Activated CD8-positive, alpha-beta T cell treated with anti-CD3 and anti-CD28 coated beads, Interleukin-2, amount 10 ng/mL, durations not matched to agents 7 days and 5 days (primary cell): Measurements from ENCODE around the gene KCTD11. TPM values are rescaled to one million over a fixed set of nuclear protein-coding genes. Genes with fewer than 3 reads are reported as not detected.
A peak's percentile ranks its signal among the peaks of the same experiment; 100 is the strongest.

Experiments
- ATAC-seq: fragments of 150-1000 bp; cut with Tn5 transposase; one replicate; pipeline ENCODE4 v1.10.0; 2021; ENCODE audit warnings: moderate library complexity
- CTCF ChIA-PET: fragments of 350-600 bp; sonication (Branson Sonifier 250); formaldehyde crosslinking; loops from one replicate; lab custom pipeline; 2021; ENCODE audit warnings: antibody characterized with exemption; lab: Charles Lee
- POLR2A ChIA-PET: fragments of 350-600 bp; sonication (Branson Sonifier 250); formaldehyde crosslinking; loops from one replicate; lab custom pipeline; 2021; ENCODE audit warnings: antibody characterized with exemption; lab: Charles Lee
- DNase-seq: peaks from one replicate; pipeline ENCODE4 v3.0.0-alpha.2; 2020
- H3K27ac Mint-ChIP-seq: one replicate; pipeline ENCODE4 v1.8.0; 2021; ENCODE audit warnings: mild to moderate bottlenecking, mixed read lengths
- H3K27me3 Mint-ChIP-seq: one replicate; pipeline ENCODE4 v1.8.0; 2021; ENCODE audit warnings: low read depth, mixed read lengths
- H3K36me3 Mint-ChIP-seq: one replicate; pipeline ENCODE4 v1.8.0; 2021; ENCODE audit warnings: low read depth, mixed read lengths
- H3K4me1 Mint-ChIP-seq: one replicate; pipeline ENCODE4 v1.8.0; 2021; ENCODE audit warnings: low read depth, mixed read lengths
- H3K4me3 Mint-ChIP-seq: one replicate; pipeline ENCODE4 v1.8.0; 2021; ENCODE audit warnings: mild to moderate bottlenecking, mixed read lengths
- H3K9me3 Mint-ChIP-seq: one replicate; pipeline ENCODE4 v1.8.0; 2022; ENCODE audit warnings: mixed read lengths; ENCODE audit not compliant: insufficient read depth
- total RNA-seq, 2 experiments: library from RNA; stranded (reverse); gene quantifications; one replicate each; pipeline ENCODE4 v1.2.3, GENCODE V29; 2021

The KCTD11 gene
- total RNA-seq, 2 experiments from 2014 or later, result 11.4 to 11.8 TPM

GRCh38 chr17:7346761-7347614 lies 5.0 kb upstream of the KCTD11 start:
- Mint-ChIP-seq H3K27ac (peak overlapping the region; percentile 55), H3K9me3 (no peaks in the 10 kb centered on the region), H3K36me3 (peaks cover 74% of the 10 kb centered on the region), H3K4me1 (peaks cover 52% of the 10 kb centered on the region), H3K4me3 (no peak overlapping the region), H3K27me3 (no peaks in the 10 kb centered on the region)
- ATAC-seq (no peak), DNase-seq (no peak)
- ChIA-PET CTCF (interaction anchor here (1.2 to 4.6 kb wide), 4 partner anchors 10 to 214 kb away, joined by 3 to 35 read pairs (median 21); partner anchors contain the start of genes ACAP1, NEURL4 and SENP3), POLR2A (interaction anchor here (3.0 to 5.0 kb wide), 2 partner anchors 10 kb away, joined by 17 to 54 read pairs; partner anchors contain the start of gene ACAP1)

GRCh38 chr17:7347630-7348477 lies 4.1 kb upstream of the KCTD11 start:
- no peaks in the 10 kb centered on the region for H3K9me3 Mint-ChIP-seq
- ChIA-PET CTCF (interaction anchor here (1.1 to 4.6 kb wide), 4 partner anchors 11 to 212 kb away, joined by 3 to 35 read pairs (median 4); partner anchors contain the start of gene ACAP1), POLR2A (interaction anchor here (0.7 to 5.0 kb wide), 5 partner anchors 11 to 134 kb away, joined by 3 to 54 read pairs (median 6); partner anchors contain the start of genes ACAP1 and NEURL4)
- H3K27me3 Mint-ChIP-seq, result no peaks in the 10 kb centered on the region
- H3K4me3 Mint-ChIP-seq, result no peak overlapping the region
- DNase-seq (no peak), ATAC-seq (no peak)
- peaks cover 75% of the 10 kb centered on the region for H3K36me3 Mint-ChIP-seq
- H3K4me1 Mint-ChIP-seq, result peaks cover 57% of the 10 kb centered on the region
- H3K27ac Mint-ChIP-seq, result peak overlapping the region; percentile 55

- peaks cover 74% of the 10 kb centered on the region for H3K36me3 Mint-ChIP-seq
- no peak for DNase-seq
- ChIA-PET CTCF (interaction anchor here (1.1 to 4.6 kb wide), 4 partner anchors 11 to 211 kb away, joined by 3 to 35 read pairs (median 4); partner anchors contain the start of gene ACAP1), POLR2A (interaction anchor here (0.7 to 5.0 kb wide), 5 partner anchors 12 to 135 kb away, joined by 3 to 54 read pairs (median 6); partner anchors contain the start of genes ACAP1 and NEURL4)
- no peak for ATAC-seq
- H3K4me3 Mint-ChIP-seq, result no peak overlapping the region
- H3K27me3 Mint-ChIP-seq, result no peaks in the 10 kb centered on the region
- H3K27ac Mint-ChIP-seq, result peak overlapping the region; percentile 66
- no peaks in the 10 kb centered on the region for H3K9me3 Mint-ChIP-seq
- H3K4me1 Mint-ChIP-seq, result peaks cover 60% of the 10 kb centered on the region
These were observed 3.3 kb upstream of the KCTD11 start for GRCh38 chr17:7348478-7349242.

- peak; percentile 41 for DNase-seq
- H3K4me1 Mint-ChIP-seq, result peaks cover 77% of the 10 kb centered on the region
These were observed 534 bp downstream of the KCTD11 start for GRCh38 chr17:7352503-7352889.

GRCh38 chr17:7352910-7353635 lies 1.1 kb downstream of the KCTD11 start:
- no peak for DNase-seq
- H3K27me3 Mint-ChIP-seq, result no peaks in the 10 kb centered on the region
- POLR2A ChIA-PET, result interaction anchor here (0.7 to 2.2 kb wide), 3 partner anchors 9 to 130 kb away, joined by 3 to 9 read pairs (median 5); partner anchors contain the start of gene ACAP1
- peak overlapping the region; percentile 79 for H3K27ac Mint-ChIP-seq
- ATAC-seq, result no peak
- peaks cover 73% of the 10 kb centered on the region for H3K4me1 Mint-ChIP-seq
- no peaks in the 10 kb centered on the region for H3K9me3 Mint-ChIP-seq
- H3K4me3 Mint-ChIP-seq, result peak overlapping the region; percentile 76
- H3K36me3 Mint-ChIP-seq, result peaks cover 44% of the 10 kb centered on the region
- CTCF ChIA-PET, result interaction anchor here (0.5 to 5.7 kb wide), 10 partner anchors 17 to 334 kb away, joined by 3 to 83 read pairs (median 6); partner anchors contain the start of genes ACAP1, FGF11, NEURL4 and SENP3

More at GRCh38 chr17:7352503-7352889, 534 bp downstream of the KCTD11 start:
- Mint-ChIP-seq H3K36me3 (peaks cover 48% of the 10 kb centered on the region), H3K27me3 (no peaks in the 10 kb centered on the region), H3K27ac (peak overlapping the region; percentile 79), H3K9me3 (no peaks in the 10 kb centered on the region), H3K4me3 (peak overlapping the region; percentile 76)
- CTCF ChIA-PET, result interaction anchor here (1.6 to 4.9 kb wide), 3 partner anchors 16 to 208 kb away, joined by 4 to 41 read pairs (median 4); partner anchors contain the start of genes ACAP1 and NEURL4
- no peak for ATAC-seq
- POLR2A ChIA-PET, result interaction anchor here (2.2 kb wide), 1 partner anchor 16 kb away, joined by 9 read pairs; the partner anchor contains the start of gene ACAP1

GRCh38 chr17:7354262-7354843 lies 2.4 kb downstream of the KCTD11 start:
- H3K27ac Mint-ChIP-seq, result peak overlapping the region; percentile 56
- peaks cover 1% of the 10 kb centered on the region for H3K27me3 Mint-ChIP-seq
- CTCF ChIA-PET, result interaction anchor here (1.1 to 5.7 kb wide), 11 partner anchors 10 to 333 kb away, joined by 3 to 83 read pairs (median 13); partner anchors contain the start of genes ACAP1, FGF11, NEURL4 and SENP3
- H3K9me3 Mint-ChIP-seq, result no peaks in the 10 kb centered on the region
- peaks cover 60% of the 10 kb centered on the region for H3K4me1 Mint-ChIP-seq
- no peak overlapping the region for H3K4me3 Mint-ChIP-seq
- DNase-seq (peak; percentile 41), ATAC-seq (peak; percentile 10)
- POLR2A ChIA-PET, result interaction anchor here (1.0 to 2.2 kb wide), 5 partner anchors 10 to 136 kb away, joined by 3 to 9 read pairs (median 3); partner anchors contain the start of gene ACAP1
- peaks cover 33% of the 10 kb centered on the region for H3K36me3 Mint-ChIP-seq

- no peak for ATAC-seq
- Mint-ChIP-seq H3K27ac (peak within 1 kb of the TSS; percentile 56), H3K4me1 (peaks cover 55% of the 10 kb centered on the region), H3K4me3 (no peak within 1 kb of the TSS), H3K27me3 (peaks cover 4% of the 10 kb centered on the region), H3K9me3 (no peaks in the 10 kb centered on the region), H3K36me3 (peaks cover 28% of the 10 kb centered on the region)
- no peak for DNase-seq
- ChIA-PET POLR2A (interaction anchor here (0.9 to 1.8 kb wide), 3 partner anchors 81 to 332 kb away, joined by 3 to 8 read pairs (median 4); partner anchors contain the start of gene TP53), CTCF (interaction anchor here (0.7 to 5.7 kb wide), 24 partner anchors 11 to 334 kb away, joined by 3 to 83 read pairs (median 8); partner anchors contain the start of genes ACAP1, CHRNB1, FGF11 and NEURL4)
These were observed 3.1 kb downstream of the KCTD11 start, which contains the start of gene TMEM95 for GRCh38 chr17:7355053-7355452. Gene TMEM95 (plus strand): TSS chr17:7355156. CDS start chr17:7355205, 49 bp downstream.

- no peak overlapping the region for H3K4me3 Mint-ChIP-seq
- H3K9me3 Mint-ChIP-seq, result no peaks in the 10 kb centered on the region
- ATAC-seq (no peak), DNase-seq (no peak)
- H3K36me3 Mint-ChIP-seq, result peaks cover 24% of the 10 kb centered on the region
- peaks cover 4% of the 10 kb centered on the region for H3K27me3 Mint-ChIP-seq
- peaks cover 50% of the 10 kb centered on the region for H3K4me1 Mint-ChIP-seq
- CTCF ChIA-PET, result interaction anchor here (0.6 to 5.7 kb wide), 41 partner anchors 9 to 333 kb away, joined by 3 to 83 read pairs (median 5); partner anchors contain the start of genes ACAP1, CHRNB1, FGF11 and FXR2
- POLR2A ChIA-PET, result interaction anchor here (0.9 to 1.9 kb wide), 7 partner anchors 19 to 332 kb away, joined by 3 to 8 read pairs (median 4); partner anchors contain the start of genes ACAP1, POLR2A and TP53
- peak overlapping the region; percentile 28 for H3K27ac Mint-ChIP-seq
These were observed 3.6 kb downstream of the KCTD11 start for GRCh38 chr17:7355573-7355972.

- DNase-seq, result peak; percentile 92
- H3K36me3 Mint-ChIP-seq, result peaks cover 20% of the 10 kb centered on the region
- CTCF ChIA-PET, result interaction anchor here (0.6 to 5.7 kb wide), 39 partner anchors 9 to 333 kb away, joined by 3 to 83 read pairs (median 5); partner anchors contain the start of genes ACAP1, CHRNB1, FGF11 and FXR2
- H3K27me3 Mint-ChIP-seq, result peaks cover 4% of the 10 kb centered on the region
- H3K4me1 Mint-ChIP-seq, result peaks cover 45% of the 10 kb centered on the region
- POLR2A ChIA-PET, result interaction anchor here (0.5 to 1.9 kb wide), 9 partner anchors 19 to 331 kb away, joined by 3 to 8 read pairs (median 3); partner anchors contain the start of genes ACAP1, CHRNB1, POLR2A and TMEM102
- ATAC-seq, result peak; percentile 73
- H3K4me3 Mint-ChIP-seq, result no peak overlapping the region
- no peaks in the 10 kb centered on the region for H3K9me3 Mint-ChIP-seq
- H3K27ac Mint-ChIP-seq, result peak overlapping the region; percentile 28
These were observed 4.1 kb downstream of the KCTD11 start for GRCh38 chr17:7356072-7356549.
